Ramos (cell line): ENCODE data around the gene PTPN12.

ENCODE experiments used
- in situ Hi-C: fragments of 300-500 bp; cut with MboI; formaldehyde crosslinking; loops from one replicate; pipeline ENCODE4 v1.14.3; 2022; ENCODE audit warnings: low sequenced_read_pairs; ENCODE audit not compliant: unreplicated experiment

PTPN12 gene

DNA sequence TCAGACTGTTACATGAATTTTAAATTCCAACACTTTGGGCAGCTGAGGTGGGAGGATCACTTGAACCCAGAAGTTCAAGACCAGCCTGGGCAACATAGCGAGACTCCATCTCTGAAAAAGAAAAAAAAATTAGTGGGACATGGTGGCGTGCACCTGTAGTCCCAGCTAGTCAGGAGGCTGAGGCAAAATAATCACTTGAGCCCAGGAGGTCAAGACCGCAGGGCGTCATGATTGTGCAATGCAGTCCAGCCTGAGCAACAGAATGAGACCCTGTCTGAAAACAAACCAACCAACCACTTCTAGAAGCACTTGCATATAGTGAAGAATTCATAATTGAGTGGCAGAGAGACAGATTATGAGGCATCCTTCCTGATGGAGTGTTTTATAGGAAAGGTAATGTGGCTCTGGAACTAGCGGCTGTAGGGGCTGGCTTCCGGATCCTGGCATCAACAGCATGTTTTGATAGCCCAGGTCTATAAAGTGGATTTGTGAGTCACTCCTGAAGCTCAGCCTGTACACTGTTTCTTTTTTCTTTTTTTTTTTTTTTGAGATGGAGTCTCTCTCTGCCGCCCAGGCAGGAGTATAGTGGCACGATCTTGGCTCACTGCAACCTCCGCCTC is 118.9 kb downstream of the PTPN12 start:
- in situ Hi-C loops: loop anchor here (10.0 kb wide), 1 partner anchor 99 kb away; no protein-coding TSS in a partner anchor

DNA sequence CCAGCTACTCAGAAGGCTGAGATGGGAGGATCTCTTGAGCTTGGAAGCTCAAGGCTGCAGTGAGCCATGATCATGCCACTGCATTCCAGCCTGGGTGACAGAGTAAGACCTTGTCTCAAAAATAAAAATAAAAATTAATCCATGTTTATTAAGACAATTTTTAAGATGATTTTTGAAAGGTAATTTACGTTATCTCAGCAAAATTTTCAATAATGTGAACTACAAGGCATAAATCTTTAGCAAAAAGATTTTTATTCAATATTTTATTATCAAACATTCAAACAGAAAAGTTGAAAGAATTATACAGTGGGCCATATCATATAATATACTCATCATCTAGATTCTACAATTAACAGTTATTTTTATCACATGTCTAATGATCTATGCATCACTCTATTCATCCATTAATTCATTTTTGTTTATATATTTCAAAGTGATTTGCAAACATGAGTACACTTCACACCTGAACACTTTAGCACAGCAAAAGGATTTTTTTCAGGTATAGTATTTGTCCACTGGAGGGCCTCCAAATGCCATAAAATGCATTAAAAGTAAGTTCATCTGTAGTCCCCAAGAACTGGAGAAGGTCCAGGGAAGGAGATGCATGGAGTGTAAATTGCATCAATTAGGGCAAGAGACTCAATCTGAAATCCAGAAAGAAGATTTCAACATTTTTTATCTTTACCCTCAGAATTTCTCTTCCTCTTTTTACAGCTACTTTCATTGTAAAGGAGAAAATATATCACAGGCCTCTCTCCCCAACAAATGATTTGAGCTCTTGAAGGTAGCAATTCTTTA is 120.5 kb downstream of the PTPN12 start:
- in situ Hi-C loops: loop anchor here (10.0 kb wide), 1 partner anchor 97 kb away; no protein-coding TSS in a partner anchor

DNA sequence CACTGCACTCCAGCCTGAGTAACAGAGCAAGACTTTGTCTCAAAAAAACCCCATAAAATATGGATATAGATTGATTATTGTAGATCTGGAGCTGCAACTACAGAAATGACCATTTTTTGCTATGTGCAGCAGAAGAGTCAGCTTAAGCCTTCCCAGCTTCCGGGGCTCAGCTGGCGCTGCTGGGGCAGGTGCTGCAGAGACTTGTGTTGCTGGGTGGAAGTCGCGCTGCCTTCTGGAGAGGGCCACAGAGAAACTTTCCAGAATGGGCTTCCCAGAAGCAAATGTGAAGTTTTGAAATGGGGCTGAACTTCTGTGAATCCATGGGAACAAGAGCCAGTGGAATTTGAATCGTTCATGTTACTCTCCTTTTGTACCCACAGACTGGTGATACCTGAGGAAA is 121.8 kb downstream of the PTPN12 start:
- in situ Hi-C loops: loop anchor here (10.0 kb wide), 1 partner anchor 96 kb away; no protein-coding TSS in a partner anchor

DNA sequence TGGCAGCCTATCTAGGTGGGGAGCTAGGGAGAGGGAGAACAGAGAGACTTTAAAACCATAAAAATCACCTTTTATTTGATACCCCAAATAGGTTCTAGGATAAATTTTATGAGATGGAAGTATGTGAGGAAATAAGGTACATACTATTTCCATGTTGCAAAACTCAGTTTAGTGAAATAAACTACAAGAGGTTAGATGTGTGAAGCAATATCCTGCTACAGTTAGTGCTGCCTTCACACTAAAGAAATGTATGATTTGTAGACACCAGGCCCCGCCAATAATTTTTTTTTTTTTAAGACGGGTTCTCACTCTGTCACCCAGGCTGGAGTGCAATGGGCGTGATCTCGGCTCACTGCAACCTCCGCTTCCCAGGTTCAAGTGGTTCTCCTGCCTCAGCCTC is 124.7 kb downstream of the PTPN12 start:
- in situ Hi-C loops: no loop called here

DNA sequence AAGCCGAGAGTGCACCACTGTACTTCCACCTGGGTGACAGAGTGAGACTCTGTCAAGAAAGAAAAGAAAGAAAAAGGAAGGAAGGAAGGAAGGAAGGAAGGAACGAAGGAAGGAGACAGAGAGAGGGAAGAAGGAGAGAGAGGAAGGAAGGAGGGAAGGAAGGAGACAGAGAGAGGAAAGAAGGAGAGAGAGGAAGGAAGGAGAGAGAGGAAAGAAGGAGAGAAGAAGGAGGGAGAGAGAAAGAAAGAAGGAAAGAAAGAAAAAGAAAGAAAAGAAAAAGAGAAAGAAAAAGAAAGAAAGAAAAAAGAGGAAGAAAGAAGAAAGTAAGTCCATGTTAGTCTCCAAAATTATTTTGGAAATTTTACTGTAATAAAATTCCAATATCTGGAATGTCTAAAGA is 125.8 kb downstream of the PTPN12 start:
- in situ Hi-C loops: no loop called here

GRCh38 chr7:77664715-77665114 is 127.6 kb downstream of the PTPN12 start:
- in situ Hi-C loops: no loop called here

GRCh38 chr7:77665161-77665560 is 128.1 kb downstream of the PTPN12 start:
- in situ Hi-C loops: no loop called here

DNA sequence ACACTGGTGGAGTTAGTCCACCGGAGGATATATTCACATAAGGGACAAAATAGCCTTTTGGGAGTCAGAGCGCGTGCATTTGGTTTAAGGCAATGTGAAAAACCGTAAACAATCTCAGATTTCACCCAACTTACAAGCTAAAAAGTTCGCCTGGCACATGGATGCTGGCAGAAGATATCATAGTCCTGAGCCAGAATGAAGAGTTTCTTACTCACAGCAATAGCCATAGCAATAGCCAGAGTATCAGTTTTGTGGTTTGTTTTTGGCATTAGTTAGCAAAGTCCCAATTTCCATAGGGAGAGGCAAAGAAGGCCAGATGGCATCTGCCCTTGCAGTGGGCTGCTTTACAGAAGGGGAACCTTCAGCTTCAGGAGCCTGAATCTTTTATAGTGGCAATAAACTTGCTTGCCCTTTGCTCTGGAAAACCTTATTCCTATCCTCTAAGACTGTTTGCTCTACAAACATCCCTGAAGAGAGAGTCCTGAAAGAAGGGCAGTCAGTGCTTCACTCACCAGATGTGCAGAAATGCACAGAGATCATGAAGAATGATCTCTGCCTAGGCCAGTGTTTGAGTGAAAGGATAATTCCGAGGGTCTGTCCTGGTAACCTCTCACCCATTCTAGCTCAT is 130.5 kb downstream of the PTPN12 start:
- in situ Hi-C loops: no loop called here

GRCh38 chr7:77674878-77675277 is 137.8 kb downstream of the PTPN12 start:
- in situ Hi-C loops: no loop called here

- in situ Hi-C loops: no loop called here
Measured at GRCh38 chr7:77679608-77680007, 142.5 kb downstream of the PTPN12 start.

DNA sequence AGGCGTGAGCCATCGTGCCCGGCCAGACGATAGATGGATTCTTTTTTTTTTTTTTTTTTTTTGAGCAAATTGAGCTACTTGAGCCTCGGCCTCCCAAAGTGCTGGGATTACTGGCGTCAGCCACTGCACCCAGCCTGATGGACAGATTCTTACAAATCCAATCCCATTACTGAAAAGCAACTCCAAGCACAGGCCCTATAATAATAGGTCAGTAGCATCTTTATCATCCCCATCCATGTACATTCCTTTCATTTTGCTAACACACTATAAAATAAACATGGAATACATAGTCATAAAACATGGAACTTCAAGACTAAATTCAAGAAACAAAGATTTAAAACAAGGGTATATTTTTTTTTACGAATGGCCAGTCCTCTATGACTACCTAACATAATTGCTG is 143.2 kb downstream of the PTPN12 start:
- in situ Hi-C loops: no loop called here

DNA sequence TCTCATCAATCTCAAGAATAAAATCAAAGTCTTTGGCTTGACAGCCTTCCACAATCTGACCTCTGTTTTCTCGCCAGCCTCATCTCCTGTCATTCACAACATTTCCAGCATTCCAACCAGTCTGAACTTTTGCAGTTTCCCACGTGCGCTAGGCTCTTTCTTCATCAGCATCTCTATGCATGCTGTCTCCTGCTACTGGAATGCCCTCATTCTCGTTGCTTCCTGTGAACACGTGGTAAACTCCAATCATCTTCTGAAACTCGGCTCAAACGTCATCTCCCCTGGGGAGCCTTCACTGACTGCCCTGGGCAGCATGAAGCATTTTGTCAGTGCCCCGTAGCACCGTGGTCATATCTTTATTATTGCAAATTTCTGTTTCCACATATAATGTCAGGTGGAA is 146.9 kb downstream of the PTPN12 start:
- in situ Hi-C loops: no loop called here

DNA sequence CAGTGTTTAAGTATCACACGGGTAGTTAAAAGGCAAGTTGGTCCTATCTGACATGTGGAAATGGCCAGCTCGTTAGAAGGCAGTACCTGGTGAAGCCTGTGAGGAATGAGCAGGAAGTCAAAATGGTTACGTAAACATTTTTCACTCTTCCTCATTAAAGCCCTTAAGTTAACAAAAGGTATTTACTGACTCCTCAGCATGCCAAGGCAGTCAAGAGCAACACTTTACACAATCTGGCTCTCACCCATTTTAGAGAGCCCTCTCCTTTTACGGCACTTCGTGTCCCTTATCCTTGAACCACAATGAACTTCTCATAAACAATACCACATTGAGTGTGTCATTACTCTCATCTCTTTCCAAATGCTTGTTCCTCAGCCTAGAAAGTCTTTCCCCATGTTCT is 148.1 kb downstream of the PTPN12 start:
- in situ Hi-C loops: no loop called here

DNA sequence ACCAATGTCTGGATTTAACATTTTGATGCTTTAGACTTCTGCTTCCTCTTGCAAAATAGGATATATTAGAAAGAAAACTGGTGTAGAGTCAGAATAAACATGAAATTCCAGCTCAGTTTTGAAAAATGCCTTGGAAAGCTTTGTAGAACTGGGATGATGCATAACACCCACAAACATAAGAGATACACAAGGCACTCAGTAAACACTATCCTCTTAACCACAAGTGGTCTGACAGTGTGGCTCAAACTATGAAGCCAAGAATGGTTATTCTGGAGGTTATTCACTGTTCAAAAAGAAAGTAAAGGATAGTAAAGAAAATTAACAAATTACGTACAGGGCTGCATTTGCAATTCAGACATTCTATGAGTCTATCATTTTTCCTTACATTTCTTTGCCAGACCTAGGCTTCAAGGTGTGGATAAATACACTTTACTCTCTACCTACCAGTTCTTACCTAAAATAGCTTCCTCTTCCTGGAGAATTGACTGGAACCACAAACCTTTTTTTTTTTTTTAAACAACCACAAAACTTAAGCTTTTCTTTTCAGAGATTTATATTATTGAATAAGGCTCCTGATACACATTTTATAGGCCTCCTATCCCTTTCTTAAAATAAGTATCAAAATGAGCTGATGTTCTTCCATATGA is 150.1 kb downstream of the PTPN12 start:
- in situ Hi-C loops: no loop called here

DNA sequence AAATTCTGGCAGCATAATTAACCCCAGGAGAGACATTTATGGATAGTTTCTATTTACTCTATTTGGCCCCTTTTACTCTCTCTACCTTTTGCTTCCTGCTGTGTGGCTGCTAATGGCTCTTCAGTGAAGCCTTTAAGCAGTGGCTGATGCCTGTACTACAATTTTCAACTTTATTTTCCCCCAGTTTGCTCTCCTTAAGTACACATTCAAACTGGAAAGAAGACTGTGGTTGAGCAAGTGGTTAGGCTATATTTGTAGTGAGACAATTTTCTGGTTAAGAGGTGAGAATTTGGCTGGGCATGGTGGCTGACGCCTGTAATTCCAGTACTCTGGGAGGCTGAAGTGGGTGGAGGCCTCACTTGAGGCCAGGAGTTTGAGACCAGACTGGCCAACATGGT is 150.7 kb downstream of the PTPN12 start:
- in situ Hi-C loops: no loop called here
